Forelimb muscle (tissue), 1 donor: ENCODE results near the gene ITPR2. TPM values are rescaled to one million over a fixed set of nuclear protein-coding genes. Genes with fewer than 3 reads are reported as not detected.
"Not testable (repeated sequence)": the region's sequence is repeated elsewhere in the genome, so short reads cannot be mapped to it uniquely, and the experiment has no call there.

Source experiments
- DNase-seq: peaks from one replicate; pipeline ENCODE4 v3.0.0-alpha.2; 2013; ENCODE audit warnings: low read depth
- polyA plus RNA-seq: library from polyadenylated mRNA; unstranded; fragments of 120-200 nt; gene quantifications from one replicate; pipeline ENCODE4 v1.2.1, GENCODE V29; 2013; ENCODE audit not compliant: insufficient read length

The ITPR2 gene
- polyA plus RNA-seq, 1 donor, result 2.7 TPM

DNA sequence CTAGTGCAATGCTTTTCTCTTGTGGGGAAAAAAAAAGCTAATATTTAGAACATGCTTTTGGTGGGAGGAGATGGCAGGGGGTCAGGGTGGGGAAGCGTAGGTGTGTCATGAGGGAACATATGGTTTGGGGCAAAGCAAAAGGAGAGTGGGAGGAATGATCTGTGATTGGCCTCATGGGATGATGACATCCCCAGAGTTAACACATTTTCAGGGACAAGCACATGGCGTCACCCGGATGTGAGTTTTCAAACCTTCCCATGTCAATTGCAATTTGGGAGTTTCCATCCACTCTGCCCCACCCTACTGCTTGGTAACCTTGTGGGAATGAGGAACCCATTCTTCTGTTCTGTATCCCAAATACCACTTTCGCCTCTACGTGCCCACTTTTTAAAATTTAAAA lies 473.4 kb downstream of the ITPR2 start:
- DNase-seq, result no peak

- no peak for DNase-seq
Measured at GRCh38 chr12:26358651-26359050, 474.3 kb downstream of the ITPR2 start.

DNA sequence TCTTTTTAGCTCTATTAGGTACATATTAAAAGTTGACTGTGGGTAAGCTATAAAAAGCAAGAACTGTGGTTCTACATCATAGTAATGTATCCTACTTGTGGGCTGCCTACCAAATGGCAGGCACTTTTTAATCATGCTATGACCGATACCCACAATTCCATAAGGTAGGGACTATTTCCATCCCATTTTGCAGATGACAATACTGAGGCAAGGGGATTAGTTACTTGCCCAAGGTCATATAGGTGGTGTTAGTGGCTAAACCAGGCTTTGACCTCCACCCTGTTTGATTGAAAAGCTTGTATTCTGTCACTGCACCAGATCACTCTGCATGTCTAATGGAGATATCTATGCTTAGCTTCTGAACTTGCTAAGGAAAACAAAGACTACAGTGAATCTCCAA lies 485.7 kb downstream of the ITPR2 start:
- no peak for DNase-seq

DNA sequence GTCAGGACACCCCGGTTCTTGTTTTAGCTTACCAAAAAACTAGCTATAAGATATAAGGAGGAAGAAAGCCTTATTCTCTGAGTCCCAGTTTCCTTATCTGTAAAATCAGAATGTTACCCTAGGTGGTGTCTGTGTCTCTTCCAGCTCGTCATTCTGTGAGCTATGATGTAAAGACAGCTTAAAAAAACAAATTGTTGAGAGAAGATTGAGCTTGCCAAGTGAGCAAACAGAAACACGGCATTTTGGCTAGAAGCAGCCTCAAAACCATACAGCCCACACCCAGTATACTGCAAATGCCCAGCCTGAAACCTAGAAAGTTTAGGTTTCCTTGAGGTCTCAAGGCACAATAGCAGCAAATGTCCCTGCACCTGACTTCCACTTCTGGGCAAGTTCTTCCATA lies 486.3 kb downstream of the ITPR2 start:
- no peak for DNase-seq

DNA sequence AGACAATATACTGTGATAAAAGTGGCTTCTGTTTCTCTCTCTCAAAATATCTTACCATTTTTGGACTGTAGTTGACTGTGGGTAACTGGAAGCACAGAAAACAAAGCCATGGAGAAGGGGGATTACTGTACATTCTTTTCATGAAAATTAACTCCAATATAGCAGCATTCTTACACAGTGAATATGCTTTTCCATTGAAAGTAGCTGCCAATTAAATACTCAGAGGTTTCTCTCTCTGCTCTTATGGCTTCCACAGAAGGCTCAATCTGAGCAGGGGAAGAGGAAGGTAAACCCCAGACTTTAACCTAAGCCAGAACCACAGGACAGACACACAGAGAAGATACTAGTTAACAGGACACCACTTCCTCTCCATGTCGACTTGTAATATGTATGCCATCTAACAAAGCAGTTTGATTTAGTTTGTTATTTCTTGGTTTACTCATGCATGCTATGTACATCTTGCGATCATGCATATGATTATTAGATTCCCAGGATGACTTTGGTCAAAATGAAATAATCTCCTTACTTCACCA lies 487.5 kb downstream of the ITPR2 start:
- DNase-seq, result no peak

DNA sequence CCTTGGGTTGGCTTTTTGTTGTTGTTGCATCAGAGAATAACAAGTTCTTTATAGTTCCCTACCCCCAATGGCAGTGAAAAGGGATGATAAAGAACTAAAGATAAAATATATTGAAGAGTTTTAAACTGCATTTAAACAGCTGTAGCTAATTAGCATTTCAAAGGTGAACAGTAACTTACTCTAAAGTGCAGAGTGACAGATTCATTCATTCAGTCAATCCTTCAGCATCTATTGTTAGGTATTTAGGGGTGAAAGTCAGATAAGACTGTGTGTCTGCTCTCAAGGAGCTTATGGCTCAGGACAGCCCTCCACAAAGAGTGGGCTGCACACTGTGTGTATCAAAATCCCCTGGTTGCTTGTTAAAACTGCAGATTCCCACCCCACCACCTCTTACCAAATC lies 491.5 kb downstream of the ITPR2 start:
- DNase-seq, result no peak

GRCh38 chr12:26340649-26341048 lies 492.3 kb downstream of the ITPR2 start:
- DNase-seq, result no peak

DNA sequence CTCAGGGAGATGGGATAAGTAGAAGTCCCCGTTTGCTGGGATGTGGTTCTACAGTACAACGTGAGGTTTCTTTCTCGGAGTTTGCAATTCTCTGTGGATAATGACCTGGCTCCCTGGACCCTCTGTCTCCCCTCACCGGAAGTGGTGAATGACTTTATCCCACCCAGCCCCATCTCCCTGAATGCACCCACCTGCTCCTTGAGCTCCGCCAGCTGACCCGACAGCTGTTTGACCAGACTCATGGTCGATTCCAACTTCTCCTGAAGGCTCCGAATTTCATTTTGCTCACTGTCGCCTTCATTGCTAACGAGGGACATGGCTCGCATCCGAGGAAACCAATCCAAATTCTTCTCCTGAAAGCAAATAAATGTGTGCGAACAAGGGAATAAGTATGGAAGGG lies 493.0 kb downstream of the ITPR2 start:
- DNase-seq, result no peak

DNA sequence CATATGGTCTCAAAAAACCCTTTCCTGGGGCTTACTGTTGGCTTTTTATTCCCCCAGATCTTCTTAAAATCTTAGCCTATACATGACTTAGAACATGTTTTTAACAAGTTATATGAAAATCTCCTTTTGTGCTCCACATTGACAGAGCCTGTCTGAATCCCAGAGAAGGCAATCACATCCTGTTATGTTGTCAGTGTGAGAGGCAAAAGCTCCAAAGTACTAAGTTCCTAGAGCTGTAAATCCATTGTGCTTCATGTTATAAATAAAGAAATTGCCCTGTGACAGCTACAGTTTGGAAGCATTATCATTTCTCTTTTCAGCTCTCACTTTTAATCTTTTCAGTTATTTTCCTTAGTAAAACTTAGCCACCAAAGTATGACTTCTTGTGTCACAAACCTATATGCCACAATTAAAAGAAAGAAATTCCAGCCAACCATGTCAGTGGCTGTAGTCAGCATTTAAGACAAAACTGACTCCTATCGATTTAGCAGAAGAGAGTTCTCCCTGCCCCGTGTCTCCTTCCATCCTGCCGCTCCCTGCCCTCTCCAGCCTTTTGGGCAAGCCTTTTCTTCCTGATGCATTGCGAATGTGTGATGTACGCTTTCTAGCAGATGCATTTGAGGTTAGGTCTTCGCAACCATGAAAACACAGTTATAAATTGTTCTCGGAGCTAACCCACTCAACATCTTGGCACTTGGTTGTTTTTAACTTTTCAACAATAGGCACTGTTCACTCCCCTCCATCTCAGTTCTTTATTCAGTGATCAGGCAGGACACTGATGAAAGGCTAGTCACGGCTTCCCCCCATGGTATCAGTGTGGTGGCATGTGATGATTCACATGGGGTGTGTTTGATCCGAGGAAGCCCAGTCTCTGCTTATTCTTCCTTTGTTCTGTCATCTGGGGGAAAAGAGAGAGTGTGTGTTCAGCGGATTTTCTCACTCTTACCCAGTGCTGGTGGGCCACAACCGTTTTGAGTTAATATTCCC lies 494.1 kb downstream of the ITPR2 start:
- DNase-seq, result no peak

- DNase-seq, result no peak
Measured at GRCh38 chr12:26335651-26336050, 497.3 kb downstream of the ITPR2 start.

DNA sequence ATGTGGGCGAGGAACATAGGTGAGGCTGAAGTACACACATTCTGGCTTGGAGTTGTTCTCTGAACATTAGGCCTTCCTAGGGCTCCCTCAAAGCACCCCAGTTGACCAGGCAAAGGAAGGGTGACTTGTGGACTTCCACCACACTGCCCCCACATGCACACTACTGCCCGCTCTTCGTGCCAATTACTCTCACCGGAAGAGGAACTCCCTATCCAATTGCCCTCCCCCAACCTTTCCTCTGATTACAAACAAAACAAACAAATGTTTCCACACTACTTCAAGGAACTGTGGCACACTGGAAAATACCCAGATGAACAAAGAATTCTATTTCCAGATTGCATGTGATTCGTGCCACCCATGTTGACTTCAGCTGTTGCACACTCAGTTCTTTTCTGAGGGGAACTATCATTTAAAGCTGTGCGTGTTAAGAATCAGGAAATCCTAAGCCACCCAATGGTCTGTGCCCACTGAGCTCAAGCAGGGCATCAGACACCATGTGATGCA lies 498.3 kb downstream of the ITPR2 start:
- no peak for DNase-seq

GRCh38 chr12:26331960-26332359 lies 501.0 kb downstream of the ITPR2 start:
- DNase-seq, result no peak

DNA sequence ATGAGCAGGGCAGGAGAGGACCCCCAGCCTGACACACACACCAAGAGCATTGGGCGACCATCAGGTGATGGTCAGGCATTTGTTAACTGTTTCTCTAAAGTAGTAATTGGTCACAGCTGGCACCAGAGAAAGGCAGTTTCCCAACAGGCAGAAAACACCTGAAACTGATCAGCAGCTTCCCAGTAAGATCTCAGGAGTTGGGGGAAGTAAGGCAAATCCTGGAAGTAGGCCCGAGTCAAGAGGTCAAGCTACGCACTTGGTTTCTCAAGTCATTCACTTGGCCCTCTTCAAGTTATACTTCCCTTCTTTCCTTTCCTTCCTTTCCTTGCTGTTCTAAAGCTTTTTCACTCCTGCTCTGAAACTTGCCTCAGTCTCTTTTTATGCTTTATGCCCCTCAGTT lies 501.9 kb downstream of the ITPR2 start:
- no peak for DNase-seq

- DNase-seq, result no peak
Measured at GRCh38 chr12:26327975-26328644, 504.9 kb downstream of the ITPR2 start.

GRCh38 chr12:26323673-26324072 lies 509.3 kb downstream of the ITPR2 start:
- DNase-seq, result no peak

GRCh38 chr12:26319511-26319910 lies 513.5 kb downstream of the ITPR2 start:
- peak; percentile 71 for DNase-seq

DNA sequence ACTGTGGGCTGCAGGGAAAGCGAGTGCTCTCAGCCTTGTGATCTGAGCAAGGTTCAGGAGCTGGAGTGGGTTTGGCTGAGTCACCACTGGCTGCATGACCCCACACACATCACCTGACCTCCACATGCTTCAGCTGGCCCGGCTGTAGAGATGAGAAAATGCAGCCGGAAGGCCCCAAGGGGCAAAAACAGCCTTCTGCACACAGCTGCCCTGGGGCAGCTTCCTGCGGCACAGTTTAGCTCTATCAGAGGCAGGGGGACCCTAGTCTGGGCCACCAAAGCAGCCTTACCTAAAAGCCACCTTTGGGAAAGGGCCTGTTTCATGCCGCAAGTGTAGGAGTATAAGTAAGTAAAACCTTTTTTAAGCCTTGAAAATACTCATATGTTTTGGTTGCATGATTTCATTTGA lies 514.3 kb downstream of the ITPR2 start:
- DNase-seq, result no peak

DNA sequence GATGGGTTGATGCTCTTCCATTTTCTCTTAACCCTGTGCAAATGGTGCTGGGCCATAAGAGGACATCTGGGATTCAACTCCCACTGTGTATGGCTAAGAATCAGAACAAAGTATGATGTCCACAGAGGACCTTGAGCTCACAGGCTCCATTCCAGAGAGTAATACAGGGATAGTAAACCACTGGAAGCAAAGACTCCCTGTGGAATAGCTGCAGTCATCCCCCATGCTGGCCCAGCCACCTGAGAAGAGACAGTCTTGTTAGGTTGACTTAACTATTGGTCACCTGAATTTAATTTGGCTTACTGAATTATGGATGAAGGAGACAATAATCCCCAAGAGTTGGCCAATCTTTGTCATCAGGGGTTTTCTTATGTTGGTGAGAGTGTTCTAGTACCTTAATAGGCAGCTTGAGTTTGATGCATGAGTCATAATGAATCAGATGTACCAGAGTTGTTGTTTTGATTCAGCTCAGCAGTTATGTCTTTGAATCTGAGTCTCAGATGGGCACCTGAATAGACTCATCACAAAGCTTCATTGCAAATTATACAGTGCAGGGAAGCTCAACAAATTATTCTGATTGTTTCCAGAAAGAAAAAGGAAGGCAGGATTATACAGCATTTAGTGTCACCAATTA lies 514.9 kb downstream of the ITPR2 start:
- no peak for DNase-seq

DNA sequence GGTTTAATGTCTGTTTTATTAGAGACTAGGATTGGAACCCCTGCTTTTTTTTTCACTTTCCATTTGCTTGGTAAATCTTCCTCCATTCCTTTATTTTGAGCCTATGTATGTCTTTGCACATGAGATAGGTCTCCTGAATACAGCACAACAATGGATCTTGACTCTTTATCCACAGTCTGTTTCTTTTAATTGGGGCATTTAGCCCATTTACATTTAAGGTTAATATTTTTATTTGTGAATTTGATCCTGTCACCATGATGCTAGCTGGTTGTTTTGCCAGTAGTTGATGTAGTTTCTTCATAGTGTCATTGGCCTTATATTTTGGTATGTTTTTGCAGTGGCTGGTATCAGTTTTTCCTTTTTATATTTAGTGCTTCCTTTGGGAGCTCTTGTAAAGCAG lies 518.9 kb downstream of the ITPR2 start:
- DNase-seq, result not testable (repeated sequence)

GRCh38 chr12:26310489-26310888 lies 522.5 kb downstream of the ITPR2 start:
- DNase-seq, result not testable (repeated sequence)

- no peak for DNase-seq
Measured at GRCh38 chr12:26309634-26310033, 523.4 kb downstream of the ITPR2 start.

DNA sequence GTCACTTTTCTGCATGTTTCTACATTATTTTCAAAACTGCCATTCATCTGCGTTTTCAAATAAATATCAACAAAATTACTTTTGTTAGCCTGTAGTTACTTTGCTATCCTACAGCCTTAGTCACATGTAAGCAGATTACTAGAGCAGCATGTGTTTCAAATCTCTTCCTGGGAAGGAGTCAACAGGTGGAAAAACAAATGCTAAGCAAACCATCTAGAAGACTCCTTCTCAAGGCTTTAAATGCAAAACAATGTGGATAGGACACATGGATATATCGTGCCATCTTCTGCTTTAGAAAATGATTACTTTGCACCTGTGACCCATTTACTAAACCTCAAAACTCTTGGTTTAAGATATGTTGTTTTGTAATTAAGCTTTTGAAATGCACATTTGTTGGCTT lies 528.7 kb downstream of the ITPR2 start:
- DNase-seq, result no peak
